CD14-positive monocyte (primary cell): ENCODE data around the gene POU6F2. TPM values are rescaled to one million over a fixed set of nuclear protein-coding genes. Genes with fewer than 3 reads are reported as not detected.

Experiments used
- DNase-seq, 3 donors: peaks; one replicate each; pipeline ENCODE4 v3.0.0-alpha.2; 2011 to 2022
- H2AFZ ChIP-seq: 2 replicates; pipeline ENCODE4 v1.6.0; 2012; ENCODE audit warnings: mild to moderate bottlenecking, low read depth, low read length, inconsistent platforms; ENCODE audit not compliant: insufficient read depth, poor library complexity, severe bottlenecking
- H3K27ac ChIP-seq, 2 donors: 1 replicate in 1 of 2; 2 replicates in 1 of 2; pipeline ENCODE4 v1.5.1; 2012 to 2013; ENCODE audit warnings: low read length in 2 of 2, control low read depth in 1 of 2, inconsistent platforms in 1 of 2, low read depth in 1 of 2, mild to moderate bottlenecking in 1 of 2
- H3K27me3 ChIP-seq, 2 donors: one replicate each; pipeline versions ENCODE4 v1.6.0 to v1.6.1; 2011 to 2013; ENCODE audit warnings: low read length in 2 of 2; ENCODE audit not compliant: control insufficient read depth in 2 of 2, insufficient read depth in 2 of 2
- H3K36me3 ChIP-seq, 2 donors: replicated peaks in 1 of 2; 1 replicate in 1 of 2; 2 replicates in 1 of 2; pipeline versions ENCODE4 v1.5.1 to v1.6.1; 2012 to 2013; ENCODE audit warnings: low read length in 2 of 2, control low read depth in 1 of 2, inconsistent platforms in 1 of 2, mild to moderate bottlenecking in 1 of 2; ENCODE audit not compliant: insufficient read depth in 2 of 2, control insufficient read depth in 1 of 2
- H3K4me1 ChIP-seq, 2 donors: 1 replicate in 1 of 2; 2 replicates in 1 of 2; pipeline versions ENCODE4 v1.5.1 to v1.6.1; 2012 to 2013; ENCODE audit warnings: low read length in 2 of 2, control low read depth in 1 of 2, inconsistent platforms in 1 of 2, mild to moderate bottlenecking in 1 of 2, moderate library complexity in 1 of 2; ENCODE audit not compliant: insufficient read depth in 2 of 2, control insufficient read depth in 1 of 2
- H3K4me2 ChIP-seq: replicated peaks from 2 replicates; pipeline ENCODE3; 2012; ENCODE audit warnings: low read length, moderate library complexity, mild to moderate bottlenecking; ENCODE audit not compliant: poor library complexity, severe bottlenecking; ENCODE audit errors: extremely low read depth
- H3K4me3 ChIP-seq, 3 experiments: fragments of 200-600 bp in 1 of 3; sonication (generic) in 1 of 3; replicated peaks in 1 of 3; 1 replicate in 2 of 3; 2 replicates in 1 of 3; pipeline ENCODE4 v1.5.1; 2011 to 2013; ENCODE audit warnings: low read length in 3 of 3, mild to moderate bottlenecking in 3 of 3, control low read depth in 2 of 3, low read depth in 2 of 3, inconsistent platforms in 1 of 3, moderate library complexity in 1 of 3
- H3K79me2 ChIP-seq: 2 replicates; pipeline ENCODE4 v1.6.0; 2012; ENCODE audit warnings: mild to moderate bottlenecking, control low read depth, inconsistent platforms, low read length, moderate library complexity; ENCODE audit not compliant: insufficient read depth
- H3K9ac ChIP-seq: 2 replicates; pipeline ENCODE4 v1.6.0; 2017; ENCODE audit warnings: low read length, mild to moderate bottlenecking; ENCODE audit not compliant: insufficient read depth, poor library complexity, severe bottlenecking
- H3K9me3 ChIP-seq, 2 donors: replicated peaks in 1 of 2; 1 replicate in 1 of 2; 2 replicates in 1 of 2; pipeline versions ENCODE4 v1.5.1 to v1.6.1; 2012 to 2013; ENCODE audit warnings: low read length in 2 of 2, control low read depth in 1 of 2; ENCODE audit not compliant: control insufficient read depth in 1 of 2, insufficient read depth in 1 of 2
- H4K20me1 ChIP-seq: 2 replicates; pipeline ENCODE4 v1.6.0; 2012; ENCODE audit warnings: mild to moderate bottlenecking, low read length, control low read depth, moderate library complexity; ENCODE audit not compliant: insufficient read depth
- H3K27ac Mint-ChIP-seq, 7 donors: one replicate each; pipeline ENCODE4 v1.8.0; 2020; ENCODE audit warnings: mild to moderate bottlenecking in 7 of 7, mixed read lengths in 7 of 7, moderate library complexity in 6 of 7, inconsistent platforms in 2 of 7
- H3K27me3 Mint-ChIP-seq, 3 donors: one replicate each; pipeline ENCODE4 v1.8.0; 2021 to 2022; ENCODE audit warnings: low read depth in 3 of 3, mild to moderate bottlenecking in 3 of 3, mixed read lengths in 3 of 3, moderate library complexity in 3 of 3, inconsistent platforms in 1 of 3
- H3K36me3 Mint-ChIP-seq, 2 donors: one replicate each; pipeline ENCODE4 v1.8.0; 2020; ENCODE audit warnings: mixed read lengths in 2 of 2, inconsistent platforms in 1 of 2, mild to moderate bottlenecking in 1 of 2
- H3K4me1 Mint-ChIP-seq: one replicate; pipeline ENCODE4 v1.8.0; 2020; ENCODE audit warnings: mild to moderate bottlenecking, mixed read lengths
- H3K4me3 Mint-ChIP-seq, 2 donors: one replicate each; pipeline ENCODE4 v1.8.0; 2020; ENCODE audit warnings: mild to moderate bottlenecking in 2 of 2, mixed read lengths in 2 of 2, moderate library complexity in 1 of 2
- H3K9me3 Mint-ChIP-seq, 7 donors: one replicate each; pipeline ENCODE4 v1.8.0; 2020 to 2022; ENCODE audit warnings: mixed read lengths in 7 of 7, mild to moderate bottlenecking in 6 of 7, moderate library complexity in 6 of 7, inconsistent platforms in 2 of 7
- WGBS: methylation state at CpG from one replicate; pipeline ENCODE4 v1.1.5; 2013; ENCODE audit warnings: missing lambda C conversion rate; ENCODE audit not compliant: insufficient coverage; 5-methylcytosine and 5-hydroxymethylcytosine counted together
- intact Hi-C, 2 donors: fragments of 100-400 bp; cut with micrococcal nuclease; formaldehyde crosslinking; loops; one replicate each; pipeline versions ENCODE4 v1.15.0 to v1.15.1; 2023
- polyA plus RNA-seq, 3 donors: library from polyadenylated mRNA; depleted of rRNA in 1 of 3; unstranded in 2 of 3; stranded (reverse) in 1 of 3; fragments of 300-500 nt in 2 of 3; fragments of >200 nt in 1 of 3; fragmentation: Illumina TruSeq in 2 of 3; gene quantifications; 1 replicate in 2 of 3; 2 replicates in 1 of 3; pipeline ENCODE4 v1.2.3, GENCODE V29; 2012 to 2021
- TF ChIP-seq, protein P1 (sequence below): fragments of 200-600 bp; IDR thresholded peaks from one replicate; pipeline ENCODE4 v1.8.0; 2022; ENCODE audit warnings: antibody characterized with exemption, mild to moderate bottlenecking

POU6F2 gene
- polyA plus RNA-seq, 3 donors = not detected

- peaks cover 0 to 6% (median 2%) of the 10 kb centered on the region in 7 donors for H3K9me3 Mint-ChIP-seq
- no peaks in the 10 kb centered on the region for H3K4me1 ChIP-seq
- no peaks in the 10 kb centered on the region for H3K4me1 Mint-ChIP-seq
- TF ChIP-seq, protein P1, sequence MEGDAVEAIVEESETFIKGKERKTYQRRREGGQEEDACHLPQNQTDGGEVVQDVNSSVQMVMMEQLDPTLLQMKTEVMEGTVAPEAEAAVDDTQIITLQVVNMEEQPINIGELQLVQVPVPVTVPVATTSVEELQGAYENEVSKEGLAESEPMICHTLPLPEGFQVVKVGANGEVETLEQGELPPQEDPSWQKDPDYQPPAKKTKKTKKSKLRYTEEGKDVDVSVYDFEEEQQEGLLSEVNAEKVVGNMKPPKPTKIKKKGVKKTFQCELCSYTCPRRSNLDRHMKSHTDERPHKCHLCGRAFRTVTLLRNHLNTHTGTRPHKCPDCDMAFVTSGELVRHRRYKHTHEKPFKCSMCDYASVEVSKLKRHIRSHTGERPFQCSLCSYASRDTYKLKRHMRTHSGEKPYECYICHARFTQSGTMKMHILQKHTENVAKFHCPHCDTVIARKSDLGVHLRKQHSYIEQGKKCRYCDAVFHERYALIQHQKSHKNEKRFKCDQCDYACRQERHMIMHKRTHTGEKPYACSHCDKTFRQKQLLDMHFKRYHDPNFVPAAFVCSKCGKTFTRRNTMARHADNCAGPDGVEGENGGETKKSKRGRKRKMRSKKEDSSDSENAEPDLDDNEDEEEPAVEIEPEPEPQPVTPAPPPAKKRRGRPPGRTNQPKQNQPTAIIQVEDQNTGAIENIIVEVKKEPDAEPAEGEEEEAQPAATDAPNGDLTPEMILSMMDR = no peak
- intact Hi-C loops = no loop called here
- no peak for DNase-seq
- no peaks in the 10 kb centered on the region for H4K20me1 ChIP-seq
- H3K4me3 ChIP-seq = no peak overlapping the region
- H3K36me3 ChIP-seq = no peaks in the 10 kb centered on the region
- no peak overlapping the region for H3K9ac ChIP-seq
- H3K36me3 Mint-ChIP-seq = no peaks in the 10 kb centered on the region
- no peaks in the 10 kb centered on the region for H3K9me3 ChIP-seq
- H3K79me2 ChIP-seq = no peaks in the 10 kb centered on the region
- no CpG with 5 or more reads among the region's 3 CpGs for WGBS
- no peaks in the 10 kb centered on the region for H3K27me3 ChIP-seq
- H2AFZ ChIP-seq = no peak overlapping the region
- H3K4me3 Mint-ChIP-seq = no peak overlapping the region
- H3K4me2 ChIP-seq = no peak overlapping the region
- no peak overlapping the region for H3K27ac Mint-ChIP-seq
- H3K27ac ChIP-seq = no peak overlapping the region
- peaks cover 0 to 2% (median 2%) of the 10 kb centered on the region in 3 donors for H3K27me3 Mint-ChIP-seq
Observed at GRCh38 chr7:39247576-39247975, 269.9 kb downstream of the POU6F2 start.

- Histone ChIP-seq H3K27me3 (no peaks in the 10 kb centered on the region), H3K4me2 (no peak overlapping the region), H3K4me3 (no peak overlapping the region), H3K9me3 (no peaks in the 10 kb centered on the region), H2AFZ (no peak overlapping the region), H4K20me1 (no peaks in the 10 kb centered on the region), H3K36me3 (no peaks in the 10 kb centered on the region), H3K79me2 (no peaks in the 10 kb centered on the region), H3K27ac (no peak overlapping the region), H3K4me1 (no peaks in the 10 kb centered on the region), H3K9ac (no peak overlapping the region)
- intact Hi-C loops = no loop called here
- no peaks in the 10 kb centered on the region for H3K36me3 Mint-ChIP-seq
- peaks cover 0 to 3% (median under 1%) of the 10 kb centered on the region in 7 donors for H3K9me3 Mint-ChIP-seq
- TF ChIP-seq, protein P1 = no peak
- no CpG with 5 or more reads among the region's 4 CpGs for WGBS
- H3K4me3 Mint-ChIP-seq = no peak overlapping the region
- no peaks in the 10 kb centered on the region for H3K4me1 Mint-ChIP-seq
- H3K27ac Mint-ChIP-seq = no peak overlapping the region
- peaks cover 0 to 2% (median 2%) of the 10 kb centered on the region in 3 donors for H3K27me3 Mint-ChIP-seq
- no peak for DNase-seq
Observed at GRCh38 chr7:39248041-39248691, 270.5 kb downstream of the POU6F2 start.
